HG03025 (cell line): ENCODE measurements around the gene PSEN2.

Experiments
- ATAC-seq: cut with Tn5 transposase; IDR thresholded peaks from one replicate; pipeline ENCODE4 v1.9.1; 2021; ENCODE audit warnings: mild to moderate bottlenecking, moderate library complexity; ENCODE audit not compliant: unreplicated experiment, low FRiP score

Gene PSEN2

GRCh38 chr1:226863446-226863845 is 7.0 kb upstream of the PSEN2 start:
- ATAC-seq = no peak

- no peak for ATAC-seq
These were observed 6.1 kb upstream of the PSEN2 start for GRCh38 chr1:226864311-226864710.

- ATAC-seq = no peak
These were observed 4.8 kb upstream of the PSEN2 start for GRCh38 chr1:226865590-226865989.

- no peak for ATAC-seq
These were observed 2.9 kb upstream of the PSEN2 start for GRCh38 chr1:226867461-226868054.

- no peak for ATAC-seq
These were observed 1.7 kb upstream of the PSEN2 start for GRCh38 chr1:226868726-226869125.

GRCh38 chr1:226870026-226870400 is 403 bp upstream of the PSEN2 start:
- no peak for ATAC-seq

- no peak for ATAC-seq
These were observed 1.4 kb downstream of the PSEN2 start for GRCh38 chr1:226871636-226872327.

GRCh38 chr1:226872437-226872836 is 2.0 kb downstream of the PSEN2 start:
- no peak for ATAC-seq

GRCh38 chr1:226873771-226874578 is 3.6 kb downstream of the PSEN2 start:
- no peak for ATAC-seq

- ATAC-seq = no peak
These were observed 4.4 kb downstream of the PSEN2 start for GRCh38 chr1:226874579-226875425.

GRCh38 chr1:226875641-226876295 is 5.4 kb downstream of the PSEN2 start:
- no peak for ATAC-seq

GRCh38 chr1:226877669-226878068 is 7.3 kb downstream of the PSEN2 start:
- no peak for ATAC-seq

- no peak for ATAC-seq
These were observed 10.2 kb downstream of the PSEN2 start for GRCh38 chr1:226880372-226881287.

- ATAC-seq = no peak
These were observed 11.2 kb downstream of the PSEN2 start for GRCh38 chr1:226881515-226882185.

- ATAC-seq = no peak
These were observed 11.8 kb downstream of the PSEN2 start for GRCh38 chr1:226882187-226882586.

GRCh38 chr1:226882631-226883409 is 12.4 kb downstream of the PSEN2 start:
- ATAC-seq = peak; percentile 92

GRCh38 chr1:226883630-226884029 is 13.2 kb downstream of the PSEN2 start:
- ATAC-seq = no peak

- no peak for ATAC-seq
These were observed 13.8 kb downstream of the PSEN2 start for GRCh38 chr1:226884116-226884625.
